Lower leg skin (tissue), 3 donors: ENCODE results near the gene GRIP2.

ENCODE experiments used
- POLR2A ChIP-seq, 2 donors: fragments of 450-650 bp; IDR thresholded peaks; one replicate each; pipeline ENCODE4 v1.6.1; 2016 to 2017; ENCODE audit warnings: antibody characterized with exemption in 2 of 2, mild to moderate bottlenecking in 1 of 2, moderate library complexity in 1 of 2
- TF ChIP-seq, protein P1 (sequence below), 3 donors: fragments of 450-650 bp; IDR thresholded peaks; one replicate each; pipeline ENCODE4 v1.5.1; 2016; ENCODE audit warnings: antibody characterized with exemption in 3 of 3, mild to moderate bottlenecking in 3 of 3, moderate library complexity in 2 of 3

DNA sequence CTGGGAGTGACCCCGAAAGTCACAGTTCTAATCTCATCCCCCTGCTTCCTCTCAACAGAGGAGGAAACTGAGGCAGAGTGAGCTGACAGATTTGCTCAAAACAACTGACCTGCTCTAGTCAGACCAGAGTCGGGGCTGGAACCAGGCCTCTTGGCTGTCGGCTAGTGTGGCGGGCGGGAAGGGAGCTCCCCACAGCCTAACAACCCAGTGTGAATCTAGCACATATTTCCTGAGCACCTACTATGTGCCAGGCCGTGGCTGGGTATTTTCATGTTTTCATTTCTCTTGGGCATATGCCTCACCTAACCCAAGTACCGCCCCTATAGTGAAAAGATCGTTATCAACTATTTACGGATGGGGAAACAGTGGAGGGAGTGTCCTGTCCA lies 27.2 kb downstream of the GRIP2 start:
- no peak for TF ChIP-seq POLR2A (IDR thresholded peaks at IDR 0.05)
- TF ChIP-seq, protein P1, sequence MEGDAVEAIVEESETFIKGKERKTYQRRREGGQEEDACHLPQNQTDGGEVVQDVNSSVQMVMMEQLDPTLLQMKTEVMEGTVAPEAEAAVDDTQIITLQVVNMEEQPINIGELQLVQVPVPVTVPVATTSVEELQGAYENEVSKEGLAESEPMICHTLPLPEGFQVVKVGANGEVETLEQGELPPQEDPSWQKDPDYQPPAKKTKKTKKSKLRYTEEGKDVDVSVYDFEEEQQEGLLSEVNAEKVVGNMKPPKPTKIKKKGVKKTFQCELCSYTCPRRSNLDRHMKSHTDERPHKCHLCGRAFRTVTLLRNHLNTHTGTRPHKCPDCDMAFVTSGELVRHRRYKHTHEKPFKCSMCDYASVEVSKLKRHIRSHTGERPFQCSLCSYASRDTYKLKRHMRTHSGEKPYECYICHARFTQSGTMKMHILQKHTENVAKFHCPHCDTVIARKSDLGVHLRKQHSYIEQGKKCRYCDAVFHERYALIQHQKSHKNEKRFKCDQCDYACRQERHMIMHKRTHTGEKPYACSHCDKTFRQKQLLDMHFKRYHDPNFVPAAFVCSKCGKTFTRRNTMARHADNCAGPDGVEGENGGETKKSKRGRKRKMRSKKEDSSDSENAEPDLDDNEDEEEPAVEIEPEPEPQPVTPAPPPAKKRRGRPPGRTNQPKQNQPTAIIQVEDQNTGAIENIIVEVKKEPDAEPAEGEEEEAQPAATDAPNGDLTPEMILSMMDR (IDR thresholded peaks at IDR 0.05) = no peak
